Keratinocyte (primary cell): ENCODE measurements around the gene RAET1E.

ENCODE experiments used
- CTCF ChIP-seq, 3 experiments: IDR thresholded peaks in 1 of 3; conservative IDR thresholded peaks in 1 of 3; optimal IDR thresholded peaks in 1 of 3; 2 replicates in 2 of 3; 3 replicates in 1 of 3; pipeline versions ENCODE3 to v1.5.1; 2011; ENCODE audit warnings: low read length in 3 of 3, mild to moderate bottlenecking in 3 of 3, moderate library complexity in 2 of 3, control low read depth in 1 of 3, inconsistent platforms in 1 of 3; ENCODE audit not compliant: insufficient read depth in 2 of 3; ENCODE audit errors: extremely low read depth in 1 of 3
- EZH2 ChIP-seq: IDR thresholded peaks from one replicate; pipeline ENCODE4 v1.6.1; 2012; ENCODE audit warnings: inconsistent platforms, mild to moderate bottlenecking, low read length, moderate library complexity

DNA sequence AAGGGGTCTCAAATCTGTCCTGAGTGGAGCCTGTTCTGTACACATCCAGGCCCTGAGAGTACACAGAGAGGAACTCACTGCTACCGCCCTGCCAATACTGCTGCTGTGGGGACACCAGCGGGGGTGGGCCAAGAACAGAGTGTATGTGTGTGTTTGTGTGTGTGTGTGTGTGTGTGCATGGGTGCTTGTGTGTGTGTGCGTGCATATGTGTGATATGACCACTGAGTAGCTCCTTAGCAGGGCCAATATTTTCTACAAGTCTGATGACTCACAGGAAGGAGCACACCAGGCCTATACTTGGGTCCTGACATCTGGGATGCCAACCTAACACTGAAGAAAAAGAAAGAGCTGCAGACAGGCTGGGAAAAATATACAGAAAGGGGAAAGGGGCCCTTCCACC lies 1.4 kb downstream of the RAET1E start:
- TF ChIP-seq EZH2 = no peak
- TF ChIP-seq CTCF (optimal IDR thresholded peaks at IDR 0.05 in 1 of 3, IDR thresholded peaks at IDR 0.05 in 1 of 3, conservative IDR thresholded peaks at IDR 0.05 in 1 of 3; ENCODE audit: extremely low read depth in 1 of 3, insufficient read depth in 2 of 3, low read length in 3 of 3) = no peak
